ENCODE measurements around the gene TESK2. TPM values are rescaled to one million over a fixed set of nuclear protein-coding genes. Genes with fewer than 3 reads are reported as not detected.
A peak's percentile ranks its signal among the peaks of the same experiment; 100 is the strongest.
"Not testable (repeated sequence)": the region's sequence is repeated elsewhere in the genome, so short reads cannot be mapped to it uniquely, and the experiment has no call there.

Gene TESK2
- 4.3 and 6.2 TPM in 2 replicates for total RNA-seq (2014; rRNA removed; shearing (Covaris generic))

GRCh38 chr1:45490626-45491486 lies at the start of gene TESK2:
Gene TESK2, minus strand, starts transcription at chr1:45491163. Its CDS starts 33,378 bp downstream, at chr1:45457785.
- no peak within 1 kb of the TSS for H3K27ac ChIP-seq
- no peaks in the 10 kb centered on the region for H3K4me1 ChIP-seq
- H3K4me3 ChIP-seq, result peak within 1 kb of the TSS; percentile 64
- no peaks in the 10 kb centered on the region for H3K27me3 ChIP-seq
- no peaks in the 10 kb centered on the region for H3K9me3 ChIP-seq (replicated peaks)
- DNase-seq, result peak; percentile 97 to 99
- no peaks in the 10 kb centered on the region for H3K36me3 ChIP-seq

GRCh38 chr1:45536886-45537285 lies 45.9 kb upstream of the TESK2 start:
- no peaks in the 10 kb centered on the region for H3K9me3 ChIP-seq (replicated peaks)
- H3K36me3 ChIP-seq, result no peaks in the 10 kb centered on the region
- H3K4me3 ChIP-seq, result no peak overlapping the region
- H3K4me1 ChIP-seq, result no peaks in the 10 kb centered on the region
- no peak overlapping the region for H3K27ac ChIP-seq
- no peak for DNase-seq
- H3K27me3 ChIP-seq, result peaks cover 3% of the 10 kb centered on the region

GRCh38 chr1:45535988-45536766 lies 45.2 kb upstream of the TESK2 start:
- Histone ChIP-seq H3K4me1 (no peaks in the 10 kb centered on the region), H3K27ac (no peak overlapping the region), H3K4me3 (no peak overlapping the region), H3K36me3 (no peaks in the 10 kb centered on the region), H3K27me3 (peaks cover 3% of the 10 kb centered on the region), H3K9me3 (replicated peaks) (no peaks in the 10 kb centered on the region)
- DNase-seq, result no peak

GRCh38 chr1:45531873-45532272 lies 40.9 kb upstream of the TESK2 start:
- 0 out of 2 replicates have a peak, but pooled peaks cover 3% of the 10 kb centered on the region for H3K9me3 ChIP-seq (replicated peaks)
- H3K36me3 ChIP-seq, result no peaks in the 10 kb centered on the region
- no peaks in the 10 kb centered on the region for H3K4me1 ChIP-seq
- H3K27me3 ChIP-seq, result no peaks in the 10 kb centered on the region
- DNase-seq, result no peak
- H3K27ac ChIP-seq, result no peak overlapping the region
- no peak overlapping the region for H3K4me3 ChIP-seq

GRCh38 chr1:45530632-45531135 lies 39.7 kb upstream of the TESK2 start:
- Histone ChIP-seq H3K36me3 (no peaks in the 10 kb centered on the region), H3K4me3 (no peak overlapping the region), H3K27ac (no peak overlapping the region), H3K27me3 (no peaks in the 10 kb centered on the region), H3K4me1 (no peaks in the 10 kb centered on the region), H3K9me3 (replicated peaks) (0 out of 2 replicates have a peak, but pooled peaks cover 3% of the 10 kb centered on the region)
- DNase-seq, result peak; percentile 62 to 76

GRCh38 chr1:45526135-45526644 lies 35.2 kb upstream of the TESK2 start:
- Histone ChIP-seq H3K9me3 (replicated peaks) (0 out of 2 replicates have a peak, but pooled peaks cover 3% of the 10 kb centered on the region), H3K36me3 (no peaks in the 10 kb centered on the region), H3K27ac (no peak overlapping the region), H3K27me3 (no peaks in the 10 kb centered on the region), H3K4me1 (peaks cover 10% of the 10 kb centered on the region), H3K4me3 (no peak overlapping the region)
- DNase-seq, result no peak

- H3K4me3 ChIP-seq; H3K27ac ChIP-seq; H3K9me3 ChIP-seq (replicated peaks); H3K36me3 ChIP-seq; DNase-seq; H3K27me3 ChIP-seq: not testable (repeated sequence)
- peaks cover 14% of the 10 kb centered on the region for H3K4me1 ChIP-seq
Observed at GRCh38 chr1:45523975-45524374, 33.0 kb upstream of the TESK2 start.

GRCh38 chr1:45523516-45523915 lies 32.6 kb upstream of the TESK2 start:
- H3K9me3 ChIP-seq (replicated peaks); H3K27me3 ChIP-seq; DNase-seq; H3K4me3 ChIP-seq; H3K36me3 ChIP-seq; H3K27ac ChIP-seq: not testable (repeated sequence)
- H3K4me1 ChIP-seq, result peaks cover 19% of the 10 kb centered on the region

GRCh38 chr1:45522324-45523104 lies 31.6 kb upstream of the TESK2 start:
- H3K4me1 ChIP-seq, result peaks cover 19% of the 10 kb centered on the region
- H3K27ac ChIP-seq, result peak overlapping the region; percentile 78
- H3K36me3 ChIP-seq, result peaks cover 6% of the 10 kb centered on the region
- no peak for DNase-seq
- no peaks in the 10 kb centered on the region for H3K9me3 ChIP-seq (replicated peaks)
- peak overlapping the region; percentile 87 for H3K4me3 ChIP-seq
- no peaks in the 10 kb centered on the region for H3K27me3 ChIP-seq

- H3K27me3 ChIP-seq, result no peaks in the 10 kb centered on the region
- peak within 1 kb of the TSS; percentile 78 for H3K27ac ChIP-seq
- peak within 1 kb of the TSS; percentile 87 for H3K4me3 ChIP-seq
- H3K4me1 ChIP-seq, result peaks cover 19% of the 10 kb centered on the region
- H3K9me3 ChIP-seq (replicated peaks), result no peaks in the 10 kb centered on the region
- peaks cover 13% of the 10 kb centered on the region for H3K36me3 ChIP-seq
- DNase-seq, result peak; percentile 98 to 99
Observed at GRCh38 chr1:45521413-45522323, 30.7 kb upstream of the TESK2 start, which contains the start of gene PRDX1. Gene PRDX1, minus strand, starts transcription at chr1:45521884. Its CDS starts 2,841 bp downstream, at chr1:45519043.

- peaks cover 25% of the 10 kb centered on the region for H3K4me1 ChIP-seq
- H3K36me3 ChIP-seq, result peaks cover 30% of the 10 kb centered on the region
- not testable (repeated sequence) for H3K9me3 ChIP-seq (replicated peaks); H3K4me3 ChIP-seq; H3K27me3 ChIP-seq; DNase-seq; H3K27ac ChIP-seq
Observed at GRCh38 chr1:45519774-45520173, 28.8 kb upstream of the TESK2 start.

GRCh38 chr1:45518910-45519309 lies 27.9 kb upstream of the TESK2 start:
- DNase-seq, result peak in 1 of 2 experiments; percentile 56
- Histone ChIP-seq H3K36me3 (peaks cover 39% of the 10 kb centered on the region), H3K4me1 (peaks cover 34% of the 10 kb centered on the region), H3K27me3 (no peaks in the 10 kb centered on the region), H3K27ac (no peak overlapping the region), H3K9me3 (replicated peaks) (no peaks in the 10 kb centered on the region), H3K4me3 (no peak overlapping the region)

- not testable (repeated sequence) for H3K27me3 ChIP-seq; H3K27ac ChIP-seq; DNase-seq; H3K4me3 ChIP-seq; H3K9me3 ChIP-seq (replicated peaks)
- H3K4me1 ChIP-seq, result peaks cover 39% of the 10 kb centered on the region
- H3K36me3 ChIP-seq, result peaks cover 44% of the 10 kb centered on the region
Observed at GRCh38 chr1:45518366-45518765, 27.4 kb upstream of the TESK2 start.

Measured in SJCRH30 (cell line).